HCT116 (cell line): ENCODE measurements around the gene TRUB1. TPM values are rescaled to one million over a fixed set of nuclear protein-coding genes. Genes with fewer than 3 reads are reported as not detected.

Source experiments
- ATAC-seq: fragments of 200-7000 bp; cut with Tn5 transposase; 2 replicates; pipeline ENCODE4 v1.9.1; 2020; ENCODE audit warnings: mild to moderate bottlenecking, moderate library complexity
- BruUV-seq: library from RNA; stranded (reverse); fragments of 400-500 nt; replicated peaks from 2 replicates; lab custom pipeline; 2021; lab: Mats Ljungman, UMichigan
- CTCF ChIA-PET: fragments of 300-600 bp; sonication (Branson Sonifier 250); formaldehyde crosslinking; loops from one replicate; lab custom pipeline; 2021; ENCODE audit warnings: antibody characterized with exemption; lab: Charles Lee
- POLR2A ChIA-PET: fragments of 300-600, 350-600 bp; sonication (Branson Sonifier 250); formaldehyde crosslinking; loops from one replicate; lab custom pipeline; 2021; ENCODE audit warnings: antibody characterized with exemption; lab: Charles Lee
- RAD21 ChIA-PET, 2 experiments: fragments of 300-600 bp; sonication (Branson Sonifier 250); formaldehyde crosslinking; loops; one replicate each; lab custom pipeline; 2023; ENCODE audit warnings: low total read pairs in 2 of 2; ENCODE audit not compliant: uncharacterized antibody in 2 of 2, unreplicated experiment in 2 of 2, low non-redundant PET in 1 of 2; lab: Charles Lee
- DNase-seq: peaks from one replicate; pipeline ENCODE4 v3.0.0-alpha.2; 2010; ENCODE audit warnings: low read depth, low spot score
- H2AFZ ChIP-seq: fragments of 200-600 bp; shearing (Covaris generic), sonication (generic); 2 replicates; pipeline ENCODE4 v1.6.1; 2017; ENCODE audit warnings: low read depth, mixed run types, mixed read lengths, antibody characterized with exemption, low read length; ENCODE audit not compliant: poor library complexity, severe bottlenecking
- H3K27ac ChIP-seq: 2 replicates; pipeline ENCODE4 v1.5.1; 2012; ENCODE audit warnings: low read depth, low read length
- H3K27me3 ChIP-seq: fragments of 200-600 bp; sonication (generic); 2 replicates; pipeline ENCODE4 v1.6.1; 2016; ENCODE audit warnings: mixed run types, low read length, mixed read lengths; ENCODE audit not compliant: insufficient read depth
- H3K36me3 ChIP-seq, 2 experiments: fragments of 200-500 bp in 1 of 2; fragments of 200-600 bp in 1 of 2; sonication (Bioruptor generic) in 1 of 2; sonication (generic) in 1 of 2; 2 replicates each; pipeline versions ENCODE4 v1.5.1 to v1.6.1; 2014 to 2016; ENCODE audit warnings: low read length in 2 of 2, inconsistent platforms in 1 of 2, mixed read lengths in 1 of 2, mixed run types in 1 of 2; ENCODE audit not compliant: insufficient read depth in 2 of 2, control insufficient read depth in 1 of 2
- H3K4me1 ChIP-seq, 2 experiments: fragments of 200-600 bp in 1 of 2; sonication (generic) in 1 of 2; 2 replicates each; pipeline versions ENCODE4 v1.5.1 to v1.6.1; 2012 to 2017; ENCODE audit warnings: low read length in 2 of 2, inconsistent platforms in 1 of 2, mild to moderate bottlenecking in 1 of 2, mixed read lengths in 1 of 2, mixed run types in 1 of 2, moderate library complexity in 1 of 2; ENCODE audit not compliant: insufficient read depth in 2 of 2, control insufficient read depth in 1 of 2
- H3K4me2 ChIP-seq: fragments of 200-600 bp; sonication (generic); 2 replicates; pipeline ENCODE4 v1.6.1; 2017; ENCODE audit warnings: mixed run types, low read length, mixed read lengths
- H3K4me3 ChIP-seq, 2 experiments: fragments of 200-600 bp in 1 of 2; sonication (generic) in 1 of 2; replicated peaks in 1 of 2; 2 replicates each; pipeline ENCODE4 v1.5.1; 2011 to 2016; ENCODE audit warnings: low read length in 2 of 2, control low read depth in 1 of 2, low read depth in 1 of 2, mild to moderate bottlenecking in 1 of 2, mixed read lengths in 1 of 2, mixed run types in 1 of 2
- H3K79me2 ChIP-seq: fragments of 200-600 bp; sonication (generic); 2 replicates; pipeline ENCODE4 v1.6.1; 2017; ENCODE audit warnings: mild to moderate bottlenecking, mixed run types, low read length, moderate library complexity, mixed read lengths; ENCODE audit not compliant: insufficient read depth
- H3K9ac ChIP-seq: fragments of 200-600 bp; sonication (generic); 2 replicates; pipeline ENCODE4 v1.6.1; 2016; ENCODE audit warnings: low read length, mixed read lengths
- H3K9me2 ChIP-seq: fragments of 200-600 bp; sonication (generic), shearing (Covaris generic); 2 replicates; pipeline ENCODE4 v1.6.1; 2017; ENCODE audit warnings: mixed run types, mild to moderate bottlenecking, moderate library complexity; ENCODE audit not compliant: insufficient read depth
- H3K9me3 ChIP-seq, 2 experiments: fragments of 200-500 bp in 1 of 2; fragments of 200-600 bp in 1 of 2; sonication (Bioruptor generic) in 1 of 2; sonication (generic) in 1 of 2; 2 replicates each; pipeline ENCODE4 v1.6.1; 2014 to 2017; ENCODE audit warnings: low read length in 2 of 2, mixed read lengths in 2 of 2, inconsistent platforms in 1 of 2, low read depth in 1 of 2, mild to moderate bottlenecking in 1 of 2, mixed run types in 1 of 2, moderate library complexity in 1 of 2; ENCODE audit not compliant: control insufficient read depth in 1 of 2, insufficient read depth in 1 of 2
- H4K20me1 ChIP-seq: fragments of 200-600 bp; sonication (generic), shearing (Covaris generic); 2 replicates; pipeline ENCODE4 v1.6.1; 2017; ENCODE audit warnings: mixed run types, mild to moderate bottlenecking, moderate library complexity; ENCODE audit not compliant: insufficient read depth
- CBX3 ChIP-seq: IDR thresholded peaks from 2 replicates; pipeline ENCODE4 v1.6.1; 2012; ENCODE audit warnings: low read depth
- CEBPB ChIP-seq: IDR thresholded peaks from 2 replicates; pipeline ENCODE4 v1.6.1; 2012; ENCODE audit warnings: low read depth
- ELF1 ChIP-seq: IDR thresholded peaks from 2 replicates; pipeline ENCODE4 v1.6.1; 2012; ENCODE audit warnings: low read depth, borderline replicate concordance
- FOSL1 ChIP-seq: IDR thresholded peaks from 2 replicates; pipeline ENCODE4 v1.6.1; 2012; ENCODE audit warnings: low read depth
- POLR2A ChIP-seq: IDR thresholded peaks from 2 replicates; pipeline ENCODE4 v1.7.0; 2011; ENCODE audit warnings: borderline replicate concordance; ENCODE audit not compliant: insufficient read depth, insufficient read length; ENCODE audit errors: extremely low read depth
- POLR2AphosphoS5 ChIP-seq: IDR thresholded peaks from 2 replicates; pipeline ENCODE4 v1.6.1; 2011; ENCODE audit warnings: mild to moderate bottlenecking, low read depth, low read length, moderate library complexity
- TCF7L2 ChIP-seq: IDR thresholded peaks from 2 replicates; pipeline ENCODE4 v1.7.0; 2011; ENCODE audit warnings: borderline replicate concordance, inconsistent platforms; ENCODE audit not compliant: insufficient read depth, insufficient read length; ENCODE audit errors: extremely low read depth
- YY1 ChIP-seq: IDR thresholded peaks from 2 replicates; pipeline ENCODE4 v1.6.1; 2011; ENCODE audit warnings: low read length, low read depth, moderate library complexity, mild to moderate bottlenecking; ENCODE audit not compliant: insufficient replicate concordance; ENCODE audit errors: extremely low read depth
- ZFX ChIP-seq: fragments of 450-650 bp; IDR thresholded peaks from 2 replicates; pipeline ENCODE4 v1.6.1; 2017
- ZNF274 ChIP-seq: fragments of 200-500 bp; sonication (Bioruptor generic); IDR thresholded peaks from 2 replicates; pipeline ENCODE4 v1.6.1; 2014; ENCODE audit warnings: mild to moderate bottlenecking, low read depth, low read length, inconsistent platforms
- intact Hi-C: fragments of 100-400 bp; cut with micrococcal nuclease; formaldehyde crosslinking; loops from 2 replicates; pipeline ENCODE4 v1.10.0; 2022
- total RNA-seq: library from RNA; stranded (reverse); gene quantifications from one replicate; pipeline ENCODE4 v1.2.1, GENCODE V29; 2021; ENCODE audit not compliant: unreplicated experiment
- TF ChIP-seq, protein P1 (sequence below): IDR thresholded peaks from 2 replicates; pipeline ENCODE4 v1.6.1; 2012
- TF ChIP-seq, protein P2 (sequence below), 3 experiments: fragments of 200-600 bp in 1 of 3; sonication (generic) in 1 of 3; IDR thresholded peaks in 2 of 3; conservative IDR thresholded peaks in 1 of 3; 2 replicates each; pipeline ENCODE4 v1.5.1; 2012 to 2017; ENCODE audit warnings: low read depth in 2 of 3, low read length in 2 of 3, antibody characterized with exemption in 1 of 3, borderline replicate concordance in 1 of 3, control low read depth in 1 of 3, mild to moderate bottlenecking in 1 of 3, mixed read lengths in 1 of 3, mixed run types in 1 of 3, moderate library complexity in 1 of 3; ENCODE audit not compliant: insufficient read depth in 1 of 3
- TF ChIP-seq, protein P3 (sequence below): IDR thresholded peaks from 2 replicates; pipeline ENCODE4 v1.6.1; 2012; ENCODE audit warnings: low read depth
- TF ChIP-seq, protein P4 (sequence below): IDR thresholded peaks from 2 replicates; pipeline ENCODE4 v1.6.1; 2011; ENCODE audit warnings: mild to moderate bottlenecking, low read length, moderate library complexity; ENCODE audit not compliant: insufficient replicate concordance; ENCODE audit errors: extremely low read depth

TRUB1 gene
- total RNA-seq, 1 experiment from 2014 or later = 44.1 TPM

DNA sequence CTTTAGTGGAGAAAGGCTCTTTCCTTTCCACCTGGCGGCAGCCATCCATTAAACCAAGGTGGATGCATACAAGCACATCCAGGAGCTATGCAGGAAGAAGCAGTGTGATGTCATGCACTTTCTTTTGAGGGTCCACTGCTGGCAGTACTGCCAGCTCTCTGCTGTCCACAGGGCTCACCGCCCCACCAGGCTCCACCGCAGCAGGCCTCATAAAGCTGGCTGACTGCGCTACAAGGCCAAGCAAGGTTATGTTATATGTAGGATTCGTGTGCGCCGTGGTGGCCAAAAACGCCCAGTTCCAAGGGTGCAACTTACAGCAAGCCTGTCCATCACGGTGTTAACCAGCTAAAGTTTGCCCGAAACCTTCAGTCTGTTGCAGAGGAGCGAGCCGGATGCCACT is 37.3 kb upstream of the TRUB1 start:
- DNase-seq (no peak), ATAC-seq (no peak)
- no TSS peak for BruUV-seq
- Histone ChIP-seq H3K9ac (no peak overlapping the region), H3K27ac (no peak overlapping the region), H3K36me3 (no peaks in the 10 kb centered on the region), H3K4me2 (no peak overlapping the region), H4K20me1 (no peaks in the 10 kb centered on the region), H3K4me1 (peaks cover 9 to 11% of the 10 kb centered on the region in 2 experiments; a peak in 3 of 4 replicates), H3K9me2 (no peaks in the 10 kb centered on the region), H3K4me3 (no peak overlapping the region), H3K27me3 (no peaks in the 10 kb centered on the region), H2AFZ (no peak overlapping the region), H3K79me2 (no peaks in the 10 kb centered on the region), H3K9me3 (no peaks in the 10 kb centered on the region)
- TF ChIP-seq, protein P1, sequence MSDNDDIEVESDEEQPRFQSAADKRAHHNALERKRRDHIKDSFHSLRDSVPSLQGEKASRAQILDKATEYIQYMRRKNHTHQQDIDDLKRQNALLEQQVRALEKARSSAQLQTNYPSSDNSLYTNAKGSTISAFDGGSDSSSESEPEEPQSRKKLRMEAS = no peak
- TF ChIP-seq CEBPB (no peak), FOSL1 (no peak), POLR2AphosphoS5 (no peak), POLR2A (no peak), TCF7L2 (no peak), YY1 (no peak), ELF1 (no peak), CBX3 (no peak), ZFX (no peak), ZNF274 (no peak)
- TF ChIP-seq, protein P2, sequence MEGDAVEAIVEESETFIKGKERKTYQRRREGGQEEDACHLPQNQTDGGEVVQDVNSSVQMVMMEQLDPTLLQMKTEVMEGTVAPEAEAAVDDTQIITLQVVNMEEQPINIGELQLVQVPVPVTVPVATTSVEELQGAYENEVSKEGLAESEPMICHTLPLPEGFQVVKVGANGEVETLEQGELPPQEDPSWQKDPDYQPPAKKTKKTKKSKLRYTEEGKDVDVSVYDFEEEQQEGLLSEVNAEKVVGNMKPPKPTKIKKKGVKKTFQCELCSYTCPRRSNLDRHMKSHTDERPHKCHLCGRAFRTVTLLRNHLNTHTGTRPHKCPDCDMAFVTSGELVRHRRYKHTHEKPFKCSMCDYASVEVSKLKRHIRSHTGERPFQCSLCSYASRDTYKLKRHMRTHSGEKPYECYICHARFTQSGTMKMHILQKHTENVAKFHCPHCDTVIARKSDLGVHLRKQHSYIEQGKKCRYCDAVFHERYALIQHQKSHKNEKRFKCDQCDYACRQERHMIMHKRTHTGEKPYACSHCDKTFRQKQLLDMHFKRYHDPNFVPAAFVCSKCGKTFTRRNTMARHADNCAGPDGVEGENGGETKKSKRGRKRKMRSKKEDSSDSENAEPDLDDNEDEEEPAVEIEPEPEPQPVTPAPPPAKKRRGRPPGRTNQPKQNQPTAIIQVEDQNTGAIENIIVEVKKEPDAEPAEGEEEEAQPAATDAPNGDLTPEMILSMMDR (IDR thresholded peaks at IDR 0.05 in 2 of 3, conservative IDR thresholded peaks at IDR 0.05 in 1 of 3; ENCODE audit: borderline replicate concordance in 1 of 3, insufficient read depth in 1 of 3, low read depth in 2 of 3, low read length in 2 of 3) = no peak
- TF ChIP-seq, protein P3, sequence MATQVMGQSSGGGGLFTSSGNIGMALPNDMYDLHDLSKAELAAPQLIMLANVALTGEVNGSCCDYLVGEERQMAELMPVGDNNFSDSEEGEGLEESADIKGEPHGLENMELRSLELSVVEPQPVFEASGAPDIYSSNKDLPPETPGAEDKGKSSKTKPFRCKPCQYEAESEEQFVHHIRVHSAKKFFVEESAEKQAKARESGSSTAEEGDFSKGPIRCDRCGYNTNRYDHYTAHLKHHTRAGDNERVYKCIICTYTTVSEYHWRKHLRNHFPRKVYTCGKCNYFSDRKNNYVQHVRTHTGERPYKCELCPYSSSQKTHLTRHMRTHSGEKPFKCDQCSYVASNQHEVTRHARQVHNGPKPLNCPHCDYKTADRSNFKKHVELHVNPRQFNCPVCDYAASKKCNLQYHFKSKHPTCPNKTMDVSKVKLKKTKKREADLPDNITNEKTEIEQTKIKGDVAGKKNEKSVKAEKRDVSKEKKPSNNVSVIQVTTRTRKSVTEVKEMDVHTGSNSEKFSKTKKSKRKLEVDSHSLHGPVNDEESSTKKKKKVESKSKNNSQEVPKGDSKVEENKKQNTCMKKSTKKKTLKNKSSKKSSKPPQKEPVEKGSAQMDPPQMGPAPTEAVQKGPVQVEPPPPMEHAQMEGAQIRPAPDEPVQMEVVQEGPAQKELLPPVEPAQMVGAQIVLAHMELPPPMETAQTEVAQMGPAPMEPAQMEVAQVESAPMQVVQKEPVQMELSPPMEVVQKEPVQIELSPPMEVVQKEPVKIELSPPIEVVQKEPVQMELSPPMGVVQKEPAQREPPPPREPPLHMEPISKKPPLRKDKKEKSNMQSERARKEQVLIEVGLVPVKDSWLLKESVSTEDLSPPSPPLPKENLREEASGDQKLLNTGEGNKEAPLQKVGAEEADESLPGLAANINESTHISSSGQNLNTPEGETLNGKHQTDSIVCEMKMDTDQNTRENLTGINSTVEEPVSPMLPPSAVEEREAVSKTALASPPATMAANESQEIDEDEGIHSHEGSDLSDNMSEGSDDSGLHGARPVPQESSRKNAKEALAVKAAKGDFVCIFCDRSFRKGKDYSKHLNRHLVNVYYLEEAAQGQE = no peak
- TF ChIP-seq, protein P4, sequence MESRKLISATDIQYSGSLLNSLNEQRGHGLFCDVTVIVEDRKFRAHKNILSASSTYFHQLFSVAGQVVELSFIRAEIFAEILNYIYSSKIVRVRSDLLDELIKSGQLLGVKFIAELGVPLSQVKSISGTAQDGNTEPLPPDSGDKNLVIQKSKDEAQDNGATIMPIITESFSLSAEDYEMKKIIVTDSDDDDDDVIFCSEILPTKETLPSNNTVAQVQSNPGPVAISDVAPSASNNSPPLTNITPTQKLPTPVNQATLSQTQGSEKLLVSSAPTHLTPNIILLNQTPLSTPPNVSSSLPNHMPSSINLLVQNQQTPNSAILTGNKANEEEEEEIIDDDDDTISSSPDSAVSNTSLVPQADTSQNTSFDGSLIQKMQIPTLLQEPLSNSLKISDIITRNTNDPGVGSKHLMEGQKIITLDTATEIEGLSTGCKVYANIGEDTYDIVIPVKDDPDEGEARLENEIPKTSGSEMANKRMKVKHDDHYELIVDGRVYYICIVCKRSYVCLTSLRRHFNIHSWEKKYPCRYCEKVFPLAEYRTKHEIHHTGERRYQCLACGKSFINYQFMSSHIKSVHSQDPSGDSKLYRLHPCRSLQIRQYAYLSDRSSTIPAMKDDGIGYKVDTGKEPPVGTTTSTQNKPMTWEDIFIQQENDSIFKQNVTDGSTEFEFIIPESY = no peak
- CTCF ChIA-PET = no interaction called here
- RAD21 ChIA-PET = no interaction called here
- intact Hi-C loops = no loop called here
- POLR2A ChIA-PET = no interaction called here
